DLD1 (cell line): ENCODE measurements around the gene UBE3B.

ENCODE experiments used
- in situ Hi-C: cut with HindIII; loops from 2 replicates; pipeline ENCODE4 v1.10.0; 2017; ENCODE audit warnings: low sequenced_read_pairs

Gene UBE3B

DNA sequence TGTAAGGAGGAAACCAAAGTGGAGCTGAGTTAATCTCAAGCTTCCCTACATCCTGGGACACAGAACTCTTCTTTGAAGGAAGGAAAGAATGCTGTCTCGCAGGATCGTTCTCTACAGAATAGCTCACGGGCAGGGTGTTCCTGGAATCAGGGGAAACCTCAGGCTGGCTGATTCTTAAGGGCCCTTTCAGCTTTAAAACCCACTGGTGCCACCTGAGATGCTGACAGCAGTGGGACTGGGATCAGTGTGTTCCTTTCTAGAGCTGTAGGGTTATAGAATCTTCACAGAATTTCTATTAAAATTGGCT, 47.8 kb downstream of the UBE3B start:
- in situ Hi-C loops, result no loop called here

DNA sequence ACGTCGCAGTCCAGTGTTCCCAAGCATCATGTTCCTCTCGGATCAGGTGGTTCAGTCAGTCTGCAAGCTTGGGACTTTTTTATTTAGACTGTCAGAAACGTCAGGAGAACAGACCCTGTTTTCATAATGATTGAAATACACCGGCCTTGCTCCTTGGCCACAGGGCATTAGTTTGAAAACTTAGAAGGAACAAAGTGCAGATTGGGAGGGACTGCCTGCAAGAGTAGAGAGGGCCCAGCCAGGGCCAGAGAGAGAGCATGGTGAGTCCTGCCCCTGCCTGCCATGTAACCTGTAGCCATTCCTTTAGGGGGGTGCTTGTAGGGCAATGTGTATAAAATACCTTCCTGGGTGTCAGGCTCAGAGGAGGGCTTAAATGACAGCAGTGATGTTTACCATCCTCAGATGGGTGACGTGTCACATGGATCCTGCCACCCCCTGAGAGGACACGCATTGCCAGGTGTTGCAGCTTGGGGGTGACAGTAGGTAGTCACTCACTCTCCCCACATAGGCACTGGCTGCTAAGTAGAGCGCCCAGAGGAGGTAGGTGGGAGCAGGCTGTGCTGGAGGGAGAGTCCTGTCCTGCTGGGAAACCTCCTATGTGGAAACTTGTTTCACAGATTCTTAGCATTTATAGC, 50.2 kb downstream of the UBE3B start:
- in situ Hi-C loops, result no loop called here

DNA sequence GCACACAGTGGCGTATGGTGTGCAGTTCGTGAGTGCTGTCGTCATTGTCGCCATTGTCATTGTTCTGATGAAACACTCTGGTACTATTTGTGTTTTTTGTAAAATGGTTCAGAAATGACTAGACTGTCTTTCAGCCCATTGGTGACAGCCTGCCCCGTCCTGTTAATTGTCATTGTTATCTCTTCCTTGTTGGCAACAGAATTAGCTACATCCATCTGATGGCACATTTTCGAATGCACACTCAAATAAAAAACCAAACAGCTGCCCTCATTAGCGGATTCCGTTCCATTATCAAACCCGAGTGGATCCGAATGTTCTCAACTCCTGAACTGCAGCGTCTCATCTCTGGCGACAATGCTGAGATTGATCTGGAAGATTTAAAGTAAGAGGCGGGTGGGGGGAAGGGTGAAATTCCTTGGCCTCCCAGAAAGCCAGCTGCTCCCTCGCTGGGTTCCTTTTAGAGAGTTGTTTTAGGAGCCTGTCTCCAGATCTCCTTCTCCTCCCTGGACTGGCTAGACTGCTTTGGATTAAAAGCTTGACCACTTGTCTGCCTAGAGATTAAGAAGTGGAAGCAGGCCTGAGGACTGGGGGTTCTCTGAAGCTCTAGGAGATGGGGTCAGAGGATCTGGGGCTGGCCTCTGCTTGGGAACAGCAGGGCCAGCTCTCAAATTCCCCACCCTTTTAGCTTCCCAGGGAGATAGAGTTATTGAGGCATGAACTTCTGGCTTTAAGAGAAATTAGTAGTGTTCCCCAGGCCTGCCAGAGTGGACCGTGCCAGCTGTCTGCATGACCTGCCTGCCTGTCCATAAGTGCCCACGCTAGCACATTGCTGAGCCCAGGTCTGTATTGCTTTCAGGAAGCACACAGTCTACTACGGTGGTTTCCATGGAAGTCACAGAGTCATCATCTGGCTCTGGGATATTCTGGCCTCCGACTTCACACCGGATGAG, 52.5 kb downstream of the UBE3B start:
- in situ Hi-C loops, result no loop called here

DNA sequence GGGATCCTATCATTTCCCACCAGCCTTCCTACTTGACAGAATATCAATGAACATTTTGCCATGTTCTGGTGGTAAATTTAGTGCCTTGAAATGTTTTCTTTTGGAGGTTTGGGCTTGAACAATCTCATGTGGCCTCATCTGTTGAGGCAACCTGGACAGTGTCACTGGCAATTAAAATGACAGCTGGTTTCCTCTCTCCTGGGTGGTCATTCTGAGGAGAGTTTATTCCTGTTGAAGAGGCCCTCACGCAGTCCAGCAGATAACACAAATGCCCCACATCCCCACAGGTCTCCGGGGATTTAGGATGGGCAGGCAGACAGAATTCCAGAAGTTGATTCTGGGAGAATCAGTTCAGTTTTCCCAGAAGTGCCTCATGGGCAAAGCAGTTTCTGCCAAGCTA, 54.0 kb downstream of the UBE3B start:
- in situ Hi-C loops, result no loop called here

DNA sequence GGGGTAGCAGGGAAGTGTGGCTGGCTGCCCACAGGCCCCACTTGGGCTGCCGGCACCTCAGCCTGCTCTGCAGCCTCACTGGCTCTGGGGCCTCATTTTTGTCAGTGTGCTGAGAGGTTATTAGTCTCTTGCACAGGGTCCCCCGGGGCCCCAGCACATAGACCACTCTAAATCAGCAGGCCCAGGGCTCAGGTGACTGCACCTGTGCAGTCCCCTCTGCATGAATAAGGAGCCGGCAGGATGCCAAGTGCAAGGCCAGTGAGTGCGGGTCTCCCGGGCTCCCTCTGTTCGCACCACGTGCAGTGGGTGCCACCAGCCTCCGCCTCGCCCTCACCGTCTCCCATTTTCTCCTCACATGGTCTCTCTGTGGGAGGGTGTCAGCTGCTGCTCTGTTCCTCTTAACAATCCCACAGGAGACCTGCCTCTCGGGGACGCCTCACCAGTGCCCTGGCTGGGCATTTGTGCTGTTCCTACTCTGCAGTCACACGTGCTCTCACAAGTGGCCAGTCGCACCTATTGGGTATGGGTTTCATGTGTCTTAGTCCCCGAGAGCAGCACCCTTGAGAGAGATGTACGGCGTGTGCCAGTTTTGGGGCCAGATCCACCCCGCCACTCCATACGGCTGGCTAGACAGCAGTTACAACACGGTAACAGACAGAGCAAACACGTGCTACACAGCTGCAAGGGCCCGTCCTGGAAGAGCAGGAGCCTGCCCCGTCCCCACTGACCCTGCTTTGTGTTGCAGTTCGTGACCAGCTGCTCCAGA, 55.5 kb downstream of the UBE3B start:
- in situ Hi-C loops, result no loop called here

DNA sequence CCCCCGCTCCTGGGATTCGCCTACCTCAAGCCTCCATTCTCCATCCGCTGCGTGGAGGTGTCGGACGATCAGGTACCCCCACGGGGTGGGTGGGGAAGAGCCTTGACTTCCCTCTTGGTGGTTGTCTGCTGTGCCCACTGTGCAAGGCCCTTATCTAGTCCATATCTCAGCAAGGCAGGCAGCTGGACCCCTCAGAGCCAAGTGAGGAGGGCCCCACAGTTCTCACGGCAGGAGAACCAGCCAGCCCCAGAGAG, 56.0 kb downstream of the UBE3B start:
- in situ Hi-C loops, result no loop called here

DNA sequence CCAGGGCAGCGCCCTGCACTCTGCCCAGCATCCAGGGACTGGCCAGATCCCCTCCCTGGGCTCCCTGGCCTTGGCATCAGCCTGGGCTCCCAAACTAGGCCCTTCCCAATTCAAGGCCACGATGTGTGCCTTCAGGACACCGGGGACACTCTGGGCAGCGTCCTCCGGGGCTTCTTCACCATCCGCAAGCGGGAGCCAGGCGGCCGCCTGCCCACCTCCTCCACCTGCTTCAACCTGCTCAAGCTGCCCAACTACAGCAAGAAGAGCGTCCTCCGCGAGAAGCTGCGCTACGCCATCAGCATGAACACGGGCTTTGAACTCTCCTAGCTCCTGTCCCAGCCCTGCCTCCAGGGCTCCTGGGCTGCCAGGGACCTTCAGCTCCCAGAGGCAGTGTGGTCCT, 57.0 kb downstream of the UBE3B start:
- in situ Hi-C loops, result no loop called here

DNA sequence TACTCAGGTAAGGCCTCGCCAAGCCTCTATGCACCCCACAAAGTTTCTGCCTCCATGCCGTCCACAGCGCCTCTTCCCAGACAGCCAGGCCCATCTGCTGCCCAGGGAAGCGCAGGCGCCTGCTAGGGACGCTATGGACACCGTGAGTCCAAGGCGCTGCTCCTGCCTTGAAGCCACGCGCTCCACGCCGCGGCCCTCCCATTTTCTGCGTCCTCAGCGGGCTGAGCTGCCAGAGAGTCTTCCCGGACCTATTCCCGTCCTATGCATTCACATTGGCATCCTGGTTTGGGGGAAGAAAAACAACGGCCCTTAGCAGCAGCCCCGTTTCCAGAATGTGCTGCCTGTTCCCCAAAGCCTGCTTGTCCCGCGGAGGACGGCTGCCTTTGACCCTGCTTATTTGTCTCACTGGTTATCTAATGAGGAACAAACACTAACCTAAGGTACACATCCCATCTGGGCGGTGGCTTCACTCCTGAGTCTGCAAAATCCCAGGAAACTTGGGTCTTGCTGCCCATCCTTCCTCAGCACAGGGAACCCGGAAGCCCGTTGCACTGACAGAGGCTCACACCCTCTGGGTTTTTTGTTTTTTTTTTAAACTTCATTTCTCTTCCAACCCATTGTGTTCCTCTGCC, 57.9 kb downstream of the UBE3B start:
- in situ Hi-C loops, result no loop called here

DNA sequence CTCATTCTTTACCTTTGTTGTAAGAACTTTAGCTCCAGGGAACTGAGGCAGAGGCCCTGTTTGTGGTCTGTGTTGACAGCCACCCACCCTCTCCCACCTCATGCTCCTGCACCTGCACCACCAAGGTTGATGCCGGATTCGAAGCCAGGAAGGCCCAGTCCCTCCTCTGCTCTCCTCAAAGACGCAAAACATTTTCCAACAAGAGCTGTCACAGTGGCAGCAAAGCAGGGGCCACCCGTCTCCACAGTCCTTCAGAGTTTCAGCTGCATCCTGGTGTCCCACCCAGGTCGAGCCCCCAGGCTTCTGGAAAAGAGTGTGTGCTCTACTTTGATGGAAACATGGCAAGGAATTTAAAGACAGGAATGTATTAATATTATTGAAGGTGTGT, 58.4 kb downstream of the UBE3B start:
- in situ Hi-C loops, result no loop called here

DNA sequence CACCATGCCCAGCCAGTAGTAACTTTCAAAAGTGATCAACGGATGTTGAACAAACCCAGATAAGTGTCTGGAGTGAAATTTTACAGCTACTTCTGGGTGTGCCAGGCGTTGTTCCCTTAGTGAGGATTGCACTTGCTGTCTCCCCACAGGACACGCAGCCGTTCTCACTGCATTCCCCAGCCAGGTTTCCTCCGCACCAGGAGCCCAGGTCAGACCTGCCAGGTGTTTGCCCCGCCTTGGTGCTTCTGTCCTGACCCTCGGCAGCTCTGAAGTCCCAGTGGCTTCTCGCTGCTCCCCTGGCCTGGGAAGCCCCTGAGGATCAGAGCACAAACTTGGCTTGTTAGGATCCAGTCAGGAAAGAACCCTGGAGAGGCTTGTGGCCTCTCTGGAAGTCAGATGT, 59.7 kb downstream of the UBE3B start:
- in situ Hi-C loops, result no loop called here

DNA sequence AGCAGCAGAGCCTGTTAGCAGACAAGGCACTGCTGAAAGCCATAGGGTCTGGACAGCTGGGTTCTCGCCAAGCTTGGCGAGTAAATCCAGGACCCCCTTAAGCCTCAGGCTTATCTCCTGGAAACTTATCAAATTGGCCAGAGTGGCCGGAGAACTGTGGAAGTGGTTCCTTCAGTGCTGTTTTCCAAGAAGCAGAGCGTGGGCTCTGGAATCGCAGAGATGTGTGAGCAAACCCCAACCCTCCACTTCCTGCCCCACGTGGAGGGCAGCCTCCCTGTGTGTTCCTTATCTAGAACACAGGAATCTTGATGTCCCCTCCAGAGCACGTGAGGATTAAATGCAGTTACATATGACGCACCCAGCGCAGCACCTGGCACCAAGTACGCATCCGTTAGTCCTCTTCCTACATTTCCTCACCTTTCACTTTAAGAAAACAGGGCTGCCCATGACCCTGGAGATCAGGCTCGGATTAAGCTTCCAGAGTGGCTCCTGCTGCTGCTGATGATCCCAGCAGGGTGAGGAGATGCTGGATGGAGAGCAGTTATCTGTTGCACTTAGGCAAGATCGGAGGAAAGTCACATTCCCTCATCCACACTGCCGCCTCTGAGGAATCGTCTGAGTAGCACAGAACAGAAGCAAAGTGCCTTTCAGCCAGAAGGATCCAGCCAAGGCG, 60.9 kb downstream of the UBE3B start:
- in situ Hi-C loops, result no loop called here

DNA sequence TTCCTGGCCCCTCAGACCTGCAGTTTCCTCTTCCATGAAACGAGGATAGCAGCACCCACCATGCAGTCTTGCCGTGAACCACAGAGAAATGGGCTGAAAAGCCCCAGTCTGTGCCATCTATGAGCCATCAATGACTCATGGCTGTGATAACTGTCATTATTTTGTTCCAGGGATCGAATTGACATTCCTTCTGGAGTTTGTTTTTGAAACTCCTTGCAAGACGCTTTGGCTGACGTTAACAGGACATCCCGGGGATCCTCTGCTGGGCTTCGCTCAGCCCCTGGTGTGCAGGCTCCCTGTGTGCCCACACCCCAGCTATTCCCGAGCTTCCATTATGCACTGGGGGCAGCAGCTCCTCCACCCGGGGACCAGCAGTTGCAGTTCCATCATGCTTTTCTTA, 62.1 kb downstream of the UBE3B start:
- in situ Hi-C loops, result no loop called here

DNA sequence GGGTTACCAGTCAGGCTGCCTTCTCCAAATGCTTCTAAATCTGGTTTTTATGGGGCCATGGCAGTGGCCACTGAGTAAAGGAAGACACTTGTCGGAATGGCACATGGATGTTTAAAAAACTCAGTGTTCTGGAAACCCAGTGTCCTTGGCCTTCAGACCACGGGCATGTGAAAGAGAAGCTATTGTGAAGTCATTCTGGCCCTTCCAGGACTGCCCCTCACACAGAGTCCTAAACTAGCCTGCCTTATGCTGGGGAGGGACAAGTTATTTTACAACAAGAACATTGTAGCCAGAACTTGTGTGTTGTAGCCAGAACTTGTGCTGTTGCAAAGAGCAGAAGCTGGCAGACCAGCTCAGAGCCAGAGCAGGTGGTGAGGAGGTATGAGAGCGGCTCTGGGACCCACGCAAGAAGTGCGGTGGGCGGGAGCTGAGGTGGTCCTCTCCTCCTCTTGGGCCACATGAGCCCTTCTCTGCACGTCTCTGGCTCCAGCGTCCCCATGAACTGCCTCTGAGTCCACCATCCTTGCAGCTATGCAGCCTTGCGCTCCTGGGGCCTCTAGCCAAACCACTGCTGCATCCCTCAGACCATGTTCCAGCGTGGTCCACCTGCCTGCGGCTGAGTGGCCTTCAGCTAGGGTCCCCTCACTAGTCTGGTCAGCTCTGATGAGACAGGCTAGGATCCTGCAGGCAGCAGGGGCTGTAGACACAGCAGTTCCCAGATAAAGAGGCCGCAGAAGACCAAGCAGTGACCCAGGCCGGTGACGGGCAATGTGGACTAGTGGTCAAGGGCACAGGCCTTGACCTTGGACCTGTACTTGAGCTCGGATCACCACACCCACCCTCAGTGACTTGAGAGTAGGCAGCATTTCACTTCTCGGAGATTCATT, 63.3 kb downstream of the UBE3B start:
- in situ Hi-C loops, result no loop called here

DNA sequence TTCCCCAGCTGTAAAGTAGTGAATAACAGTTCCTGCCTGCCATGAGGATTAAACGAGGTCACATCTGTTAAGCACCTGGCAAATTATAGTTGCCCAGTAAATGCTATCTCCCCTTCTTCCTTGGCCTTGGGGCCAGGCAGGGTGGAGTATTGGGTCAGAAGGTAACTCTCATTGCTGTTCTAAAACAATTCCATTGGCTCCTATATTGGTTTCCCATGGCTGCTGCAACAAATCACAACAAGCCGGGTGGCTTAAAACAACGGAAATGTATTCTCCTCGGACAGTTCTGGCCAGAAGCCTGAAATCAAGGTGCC, 63.9 kb downstream of the UBE3B start:
- in situ Hi-C loops, result no loop called here

DNA sequence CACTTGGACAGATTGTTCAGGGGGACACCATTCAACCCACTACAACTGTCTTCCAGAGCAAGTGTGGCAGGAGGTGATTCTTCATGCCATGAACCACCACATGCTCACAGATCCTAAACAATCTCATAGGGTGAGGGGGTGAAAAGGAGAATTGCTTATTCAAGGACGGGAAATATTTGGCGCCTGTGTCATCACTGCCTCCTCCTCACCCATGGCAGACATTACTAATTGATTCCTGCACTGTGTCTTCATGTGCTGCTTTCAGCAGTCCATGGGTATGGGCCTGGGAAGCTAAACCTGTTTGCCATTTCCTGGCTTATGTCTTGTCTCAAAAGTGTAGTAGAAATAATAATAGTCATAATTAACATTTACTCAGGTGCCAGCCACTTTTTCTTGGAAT, 64.6 kb downstream of the UBE3B start:
- in situ Hi-C loops, result no loop called here

DNA sequence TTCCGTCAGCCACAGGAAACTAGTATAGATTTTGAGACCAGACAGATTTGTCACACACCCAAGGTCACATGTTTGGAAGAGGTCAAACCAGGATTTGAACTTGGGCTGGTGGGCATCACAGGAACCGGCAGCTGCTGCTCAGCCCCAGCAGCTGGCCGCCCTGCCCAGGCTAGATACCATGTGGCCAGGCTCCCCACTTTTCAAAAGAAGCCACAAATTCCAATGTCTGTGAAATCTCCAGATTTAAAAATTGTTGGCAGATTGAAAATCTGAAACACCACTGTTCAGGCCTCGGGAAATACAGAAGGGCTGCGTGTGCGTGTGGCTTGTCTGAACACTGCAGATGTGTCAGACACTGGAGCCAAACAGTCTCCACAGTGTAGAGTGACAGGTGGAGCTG, 65.4 kb downstream of the UBE3B start:
- in situ Hi-C loops, result no loop called here

DNA sequence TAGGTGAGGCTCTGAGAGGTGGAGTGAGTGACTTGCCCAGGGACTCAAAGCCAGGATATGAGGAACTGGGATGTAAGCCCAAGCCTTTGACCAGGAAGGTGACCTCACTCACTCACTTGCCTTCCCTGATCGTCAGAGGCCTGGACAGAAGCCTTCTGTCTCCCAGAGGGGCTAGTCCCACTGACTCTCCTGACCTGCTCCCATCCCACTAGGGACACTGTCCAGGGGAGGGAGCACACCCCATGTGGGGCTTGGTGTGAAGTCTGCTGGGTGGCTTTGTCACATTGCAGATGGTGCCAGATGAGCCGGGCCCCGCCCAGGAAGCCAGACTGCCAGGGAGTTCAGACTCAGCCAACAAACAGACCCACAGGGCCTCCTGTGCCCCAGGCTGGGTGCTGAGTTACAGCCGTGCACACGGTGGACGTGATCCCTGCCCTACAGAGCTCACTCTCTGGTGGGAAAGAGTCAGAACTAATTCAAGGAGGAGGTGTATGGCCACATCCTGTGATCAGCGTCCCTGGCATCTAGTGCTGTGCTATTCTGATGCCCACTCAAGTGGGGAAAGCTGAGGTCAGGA, 67.6 kb downstream of the UBE3B start:
- in situ Hi-C loops, result no loop called here

DNA sequence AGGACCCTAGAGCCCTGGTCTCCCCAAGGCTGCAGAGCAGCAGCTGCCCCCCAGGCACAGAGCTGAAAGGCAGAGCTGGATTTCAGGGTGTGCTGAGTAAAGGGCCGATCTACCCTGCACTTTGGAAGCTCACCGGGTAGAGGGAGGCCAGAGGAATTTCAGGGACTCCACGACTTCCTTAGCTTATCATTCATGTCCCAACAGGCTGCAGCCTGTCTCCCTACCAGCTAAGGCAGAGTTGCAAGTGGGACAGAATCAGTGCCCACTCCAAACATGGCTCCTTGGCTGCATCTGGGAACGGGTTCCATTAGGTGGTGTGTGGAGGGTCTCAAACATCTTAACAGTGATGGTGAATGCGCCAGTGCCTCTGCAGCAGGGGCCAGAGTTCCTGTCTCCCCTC, 68.4 kb downstream of the UBE3B start:
- in situ Hi-C loops, result no loop called here

DNA sequence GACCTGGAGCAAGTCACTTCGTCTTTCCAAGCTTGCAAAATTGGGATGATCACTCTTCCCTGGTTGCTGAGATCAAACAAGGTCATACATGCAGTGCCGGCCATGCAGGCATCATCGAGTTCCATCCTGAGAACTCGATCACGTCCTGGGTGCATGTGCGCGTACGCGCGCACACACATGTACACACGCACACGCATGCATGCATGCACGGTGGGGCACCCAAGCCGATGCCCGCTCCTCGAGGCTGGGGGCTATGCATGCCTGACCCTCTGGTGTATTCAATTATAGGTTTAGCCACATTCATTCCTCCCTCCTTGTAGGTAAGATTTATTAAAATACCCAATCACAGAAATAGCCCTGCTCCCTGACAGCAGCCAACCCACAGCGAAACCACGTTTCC, 69.9 kb downstream of the UBE3B start:
- in situ Hi-C loops, result no loop called here

DNA sequence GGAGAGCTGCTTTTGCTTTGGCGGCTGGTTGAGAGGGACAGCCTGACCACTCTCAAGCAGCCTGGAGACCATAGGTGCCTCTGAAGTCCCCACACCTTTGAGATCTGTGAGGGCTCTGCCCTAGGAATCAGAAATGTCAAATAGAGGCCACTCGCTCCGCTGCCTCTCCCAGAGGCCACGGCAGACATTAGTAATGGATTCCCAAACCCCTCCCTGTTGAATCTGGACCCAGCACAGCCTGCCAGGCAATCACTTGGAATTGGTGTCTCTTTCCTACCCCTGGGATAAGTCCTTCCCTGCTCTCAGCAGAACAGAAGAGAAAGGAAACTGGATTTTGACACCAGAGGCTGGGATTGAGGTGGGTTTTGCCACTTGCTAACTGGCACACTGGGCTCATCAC, 70.8 kb downstream of the UBE3B start:
- in situ Hi-C loops, result no loop called here
